Karpas-422 (cell line): ENCODE data around the gene DNM2. TPM values are rescaled to one million over a fixed set of nuclear protein-coding genes. Genes with fewer than 3 reads are reported as not detected.

Source experiments
- DNase-seq: peaks from one replicate; pipeline ENCODE4 v3.0.0-alpha.2; 2015
- H2AFZ ChIP-seq: fragments of 200-600 bp; sonication (generic); 2 replicates; pipeline ENCODE4 v1.6.1; 2014; ENCODE audit warnings: antibody characterized with exemption, low read length, mixed read lengths
- H3K27ac ChIP-seq: fragments of 200-600 bp; sonication (generic); 2 replicates; pipeline ENCODE4 v1.5.1; 2014; ENCODE audit warnings: mild to moderate bottlenecking, low read length, moderate library complexity
- H3K27me3 ChIP-seq: fragments of 200-600 bp; sonication (generic); 2 replicates; pipeline ENCODE4 v1.6.1; 2014; ENCODE audit warnings: low read length, mixed read lengths
- H3K36me3 ChIP-seq: fragments of 200-600 bp; sonication (generic); 2 replicates; pipeline ENCODE4 v1.6.1; 2014; ENCODE audit warnings: low read length, mixed read lengths; ENCODE audit not compliant: insufficient read depth
- H3K4me1 ChIP-seq: fragments of 200-600 bp; sonication (generic); 2 replicates; pipeline ENCODE4 v1.6.1; 2014; ENCODE audit warnings: mild to moderate bottlenecking, low read length, mixed read lengths
- H3K4me2 ChIP-seq: fragments of 200-600 bp; sonication (generic); 2 replicates; pipeline ENCODE4 v1.6.1; 2014; ENCODE audit warnings: low read length, low read depth, mild to moderate bottlenecking; ENCODE audit not compliant: poor library complexity, severe bottlenecking
- H3K4me3 ChIP-seq: fragments of 200-600 bp; sonication (generic); 2 replicates; pipeline ENCODE4 v1.5.1; 2014; ENCODE audit warnings: mild to moderate bottlenecking, antibody characterized with exemption, low read length, mixed read lengths
- H3K79me2 ChIP-seq: fragments of 200-600 bp; sonication (generic); 2 replicates; pipeline ENCODE4 v1.6.1; 2014; ENCODE audit warnings: mild to moderate bottlenecking, low read length, mixed read lengths
- H3K9ac ChIP-seq: fragments of 200-600 bp; sonication (generic); 2 replicates; pipeline ENCODE4 v1.6.0; 2014; ENCODE audit warnings: low read length
- H3K9me2 ChIP-seq: fragments of 200-600 bp; sonication (generic), shearing (Covaris generic); replicated peaks from 2 replicates; pipeline ENCODE4 v1.6.0; 2014; ENCODE audit warnings: mild to moderate bottlenecking, low read length, moderate library complexity; ENCODE audit not compliant: insufficient read depth
- H3K9me3 ChIP-seq: fragments of 300-700, 200-600 bp; sonication (generic); 2 replicates; pipeline ENCODE4 v1.6.1; 2014; ENCODE audit warnings: low read length, mixed read lengths
- H4K20me1 ChIP-seq: fragments of 200-600 bp; sonication (generic); 2 replicates; pipeline ENCODE4 v1.6.1; 2014; ENCODE audit warnings: mild to moderate bottlenecking, antibody characterized with exemption, low read length, low read depth; ENCODE audit not compliant: insufficient read depth
- total RNA-seq: library from RNA; depleted of rRNA; stranded (reverse); fragments of >200 nt; shearing (Covaris generic); gene quantifications from 2 replicates; pipeline ENCODE4 v1.2.3, GENCODE V29; 2014; ENCODE audit warnings: low replicate concordance

DNM2 gene
- total RNA-seq, 1 experiment from 2014 or later: 91.1 TPM

DNA sequence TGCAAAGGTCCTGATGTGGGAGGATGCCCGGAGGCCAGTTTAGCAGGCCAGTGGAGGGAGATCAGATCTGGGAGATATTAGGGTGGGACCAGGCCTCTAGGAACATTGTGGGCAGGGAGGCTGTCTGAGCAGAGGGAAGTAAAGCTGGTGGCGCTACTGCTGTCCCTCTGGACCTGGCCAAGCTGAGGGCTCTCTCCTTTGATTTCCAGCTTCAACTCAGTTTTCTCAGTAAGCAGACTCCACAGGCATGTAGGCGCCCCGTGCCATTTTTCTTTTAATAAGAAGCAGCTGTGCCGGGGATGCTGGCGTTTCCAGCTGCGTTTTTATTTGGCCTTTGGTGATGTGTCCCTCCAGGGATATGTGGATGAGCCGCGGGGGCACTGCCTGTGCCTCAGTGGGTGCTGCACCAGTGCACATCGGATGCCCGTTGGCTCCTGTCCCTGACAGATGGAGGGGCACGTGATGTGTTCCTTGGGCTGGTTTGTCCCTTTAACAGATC is 6.7 kb downstream of the DNM2 start:
- no peak overlapping the region for H3K4me3 ChIP-seq
- H4K20me1 ChIP-seq: peaks cover 47% of the 10 kb centered on the region
- peaks cover 3% of the 10 kb centered on the region for H3K4me1 ChIP-seq
- no peak for DNase-seq
- no peaks in the 10 kb centered on the region for H3K9me3 ChIP-seq
- H3K36me3 ChIP-seq: 0 out of 2 replicates have a peak, but pooled peaks cover 5% of the 10 kb centered on the region
- no peak overlapping the region for H3K4me2 ChIP-seq
- no peaks in the 10 kb centered on the region for H3K9me2 ChIP-seq
- H3K9ac ChIP-seq: no peak overlapping the region
- no peak overlapping the region for H3K27ac ChIP-seq
- H2AFZ ChIP-seq: no peak overlapping the region
- no peaks in the 10 kb centered on the region for H3K27me3 ChIP-seq
- H3K79me2 ChIP-seq: peaks cover 96% of the 10 kb centered on the region

DNA sequence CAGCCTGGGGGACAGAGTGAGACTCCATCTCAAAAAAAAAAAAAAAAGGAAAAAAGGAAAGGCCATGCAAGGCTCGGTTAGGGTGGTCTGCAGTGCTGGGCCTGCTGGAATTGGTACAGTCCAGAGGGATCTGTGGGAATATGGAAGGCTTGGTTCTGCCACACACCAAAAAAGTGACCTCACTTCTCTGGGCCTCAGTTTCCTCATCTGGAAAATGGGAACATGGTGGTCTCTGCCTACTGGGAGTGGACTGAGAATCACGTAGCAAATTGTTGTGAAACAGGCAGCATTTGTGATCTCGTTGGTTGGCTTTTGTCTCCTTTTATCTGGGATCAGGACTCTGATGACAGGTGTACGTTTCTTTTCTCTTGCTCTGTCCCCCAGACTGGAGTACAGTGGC is 7.5 kb downstream of the DNM2 start:
- Histone ChIP-seq H3K27ac (no peak overlapping the region), H3K9me2 (no peaks in the 10 kb centered on the region), H3K9ac (no peak overlapping the region), H2AFZ (no peak overlapping the region), H3K4me1 (no peaks in the 10 kb centered on the region), H3K36me3 (0 out of 2 replicates have a peak, but pooled peaks cover 4% of the 10 kb centered on the region), H3K4me2 (no peak overlapping the region), H3K27me3 (no peaks in the 10 kb centered on the region), H3K79me2 (peaks cover 97% of the 10 kb centered on the region), H4K20me1 (peaks cover 44% of the 10 kb centered on the region), H3K4me3 (no peak overlapping the region), H3K9me3 (no peaks in the 10 kb centered on the region)
- no peak for DNase-seq

DNA sequence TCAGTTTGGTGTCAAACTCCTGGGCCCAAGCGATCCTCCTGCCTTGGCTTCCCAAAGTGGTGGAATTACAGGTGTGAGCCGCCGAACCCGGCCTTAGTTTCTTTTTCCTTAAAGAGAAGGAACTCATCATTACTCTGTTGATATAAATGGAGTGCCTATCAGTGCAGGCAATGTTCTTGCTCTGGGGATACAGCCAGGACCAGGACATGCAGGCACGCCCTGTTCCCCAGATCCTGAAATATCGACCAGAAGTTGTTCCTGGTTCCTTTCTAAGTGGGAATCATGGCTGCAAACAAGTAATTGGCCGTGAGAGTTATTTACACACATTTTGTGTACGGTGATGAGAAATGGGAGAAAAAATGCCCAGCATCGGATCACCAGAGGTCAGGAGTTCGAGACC is 8.4 kb downstream of the DNM2 start:
- Histone ChIP-seq H3K27ac (no peak overlapping the region), H3K4me1 (no peaks in the 10 kb centered on the region), H3K79me2 (peaks cover 96% of the 10 kb centered on the region), H2AFZ (no peak overlapping the region), H3K9me2 (no peaks in the 10 kb centered on the region), H3K9ac (no peak overlapping the region), H3K9me3 (no peaks in the 10 kb centered on the region), H3K4me2 (no peak overlapping the region), H3K4me3 (no peak overlapping the region), H4K20me1 (peaks cover 39% of the 10 kb centered on the region), H3K27me3 (no peaks in the 10 kb centered on the region), H3K36me3 (no peaks in the 10 kb centered on the region)
- DNase-seq: no peak

DNA sequence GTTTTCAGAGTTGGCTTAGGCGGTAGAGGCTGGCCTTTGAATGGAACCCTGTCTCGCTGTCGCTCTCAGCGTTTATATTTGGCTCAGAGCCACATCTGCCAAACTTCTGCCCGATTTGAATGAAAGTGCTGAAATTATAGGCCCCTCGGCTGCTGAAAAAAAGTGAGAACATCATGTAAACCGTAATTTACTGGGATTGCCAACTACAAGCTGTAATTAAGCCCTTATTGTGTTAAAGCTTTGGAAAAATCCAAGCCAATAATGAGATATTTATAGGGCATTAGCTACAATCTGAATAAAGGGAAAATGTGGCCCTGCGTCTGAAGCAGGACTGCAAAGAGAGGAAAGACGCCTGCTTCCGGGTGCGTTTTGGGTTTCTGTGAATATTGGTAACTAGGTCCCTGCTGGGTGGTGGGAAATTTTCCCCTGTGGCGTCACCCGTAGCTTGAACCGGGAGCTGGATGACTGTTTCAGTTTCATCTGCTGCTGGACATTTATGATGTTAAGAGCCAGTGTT is 9.9 kb downstream of the DNM2 start:
- no peak overlapping the region for H3K4me2 ChIP-seq
- DNase-seq: no peak
- H3K4me1 ChIP-seq: no peaks in the 10 kb centered on the region
- H3K27ac ChIP-seq: no peak overlapping the region
- H4K20me1 ChIP-seq: peaks cover 30% of the 10 kb centered on the region
- H3K9me3 ChIP-seq: no peaks in the 10 kb centered on the region
- H3K9ac ChIP-seq: no peak overlapping the region
- H2AFZ ChIP-seq: no peak overlapping the region
- peaks cover 89% of the 10 kb centered on the region for H3K79me2 ChIP-seq
- H3K27me3 ChIP-seq: no peaks in the 10 kb centered on the region
- no peak overlapping the region for H3K4me3 ChIP-seq
- no peaks in the 10 kb centered on the region for H3K9me2 ChIP-seq
- no peaks in the 10 kb centered on the region for H3K36me3 ChIP-seq

DNA sequence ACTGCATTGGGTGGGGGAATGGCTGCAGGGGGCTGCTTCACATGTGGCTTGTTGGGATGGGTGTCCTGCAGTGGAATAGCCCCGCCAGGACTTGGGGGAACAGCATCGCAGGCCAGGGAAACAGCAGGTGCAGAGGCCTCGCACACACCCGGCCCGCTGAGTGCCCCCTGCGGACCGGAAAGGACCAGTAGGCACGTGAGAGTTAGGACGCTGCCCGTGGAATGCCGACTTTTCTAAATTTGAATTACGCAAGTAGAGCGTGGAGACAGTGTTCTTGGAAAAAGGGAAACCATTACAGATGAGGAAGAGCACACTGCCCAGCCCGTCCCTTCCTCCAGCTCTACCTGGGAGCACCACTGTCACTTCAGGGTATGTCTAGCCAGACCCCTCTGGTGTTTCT is 11.5 kb downstream of the DNM2 start:
- Histone ChIP-seq H3K9me2 (no peaks in the 10 kb centered on the region), H3K36me3 (no peaks in the 10 kb centered on the region), H3K27me3 (no peaks in the 10 kb centered on the region), H3K4me3 (no peak overlapping the region), H3K9me3 (no peaks in the 10 kb centered on the region), H3K4me2 (no peak overlapping the region), H3K9ac (no peak overlapping the region), H3K4me1 (no peaks in the 10 kb centered on the region), H3K27ac (no peak overlapping the region), H4K20me1 (peaks cover 23% of the 10 kb centered on the region; the same call in 1 of the 2 replicates), H2AFZ (no peak overlapping the region), H3K79me2 (peaks cover 88% of the 10 kb centered on the region)
- no peak for DNase-seq

DNA sequence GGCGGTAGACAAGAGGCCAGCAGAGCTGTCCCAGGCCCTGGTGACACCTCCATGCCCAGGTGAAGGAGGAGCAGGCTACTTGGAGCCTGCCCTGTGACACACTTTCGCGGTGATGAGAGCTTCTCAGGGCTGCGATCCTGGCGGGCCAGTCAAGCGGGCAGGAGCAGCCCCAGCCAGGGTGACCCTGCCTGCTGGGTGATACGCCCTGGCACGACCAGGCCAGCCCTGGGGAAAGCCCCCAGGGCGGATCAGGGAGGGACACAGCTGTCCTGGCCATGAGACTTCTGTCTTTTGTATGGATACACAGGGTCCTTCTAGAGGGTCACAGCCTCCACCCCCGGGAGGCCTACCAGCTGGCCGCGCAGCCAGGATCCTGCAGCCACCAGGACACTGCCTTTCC is 13.1 kb downstream of the DNM2 start:
- Histone ChIP-seq H3K79me2 (peaks cover 88% of the 10 kb centered on the region), H3K4me3 (no peak overlapping the region), H3K9me2 (no peaks in the 10 kb centered on the region), H4K20me1 (peaks cover 18% of the 10 kb centered on the region; the same call in 1 of the 2 replicates), H3K27ac (no peak overlapping the region), H3K4me1 (no peaks in the 10 kb centered on the region), H2AFZ (no peak overlapping the region), H3K9ac (no peak overlapping the region), H3K9me3 (no peaks in the 10 kb centered on the region), H3K27me3 (no peaks in the 10 kb centered on the region), H3K4me2 (no peak overlapping the region), H3K36me3 (no peaks in the 10 kb centered on the region)
- DNase-seq: no peak

DNA sequence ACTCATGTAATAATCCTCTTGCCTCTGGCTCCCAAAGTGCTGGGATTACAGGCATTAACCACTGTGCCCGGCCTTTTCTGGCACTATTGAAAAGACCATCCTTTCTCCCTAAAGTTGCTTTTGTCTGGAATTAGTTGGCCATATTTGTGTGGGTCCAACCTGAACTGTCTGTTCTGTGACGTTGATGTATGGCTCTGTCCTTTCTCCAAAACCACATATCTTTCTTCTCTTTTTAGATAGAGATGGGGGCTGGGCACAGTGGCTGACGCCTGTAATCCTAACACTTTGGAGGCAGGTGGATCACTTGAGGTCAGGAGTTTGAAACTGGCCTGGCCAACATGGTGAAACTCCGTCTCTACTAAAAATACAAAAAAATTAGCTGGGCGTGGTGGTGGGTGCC is 17.9 kb downstream of the DNM2 start:
- peaks cover 22% of the 10 kb centered on the region for H3K4me1 ChIP-seq
- H3K9ac ChIP-seq: no peak overlapping the region
- H3K4me3 ChIP-seq: no peak overlapping the region
- H3K4me2 ChIP-seq: no peak overlapping the region
- no peaks in the 10 kb centered on the region for H4K20me1 ChIP-seq
- no peak overlapping the region for H2AFZ ChIP-seq
- H3K27ac ChIP-seq: no peak overlapping the region
- H3K9me3 ChIP-seq: no peaks in the 10 kb centered on the region
- no peaks in the 10 kb centered on the region for H3K9me2 ChIP-seq
- H3K27me3 ChIP-seq: no peaks in the 10 kb centered on the region
- peaks cover 88% of the 10 kb centered on the region for H3K79me2 ChIP-seq
- no peak for DNase-seq
- no peaks in the 10 kb centered on the region for H3K36me3 ChIP-seq

DNA sequence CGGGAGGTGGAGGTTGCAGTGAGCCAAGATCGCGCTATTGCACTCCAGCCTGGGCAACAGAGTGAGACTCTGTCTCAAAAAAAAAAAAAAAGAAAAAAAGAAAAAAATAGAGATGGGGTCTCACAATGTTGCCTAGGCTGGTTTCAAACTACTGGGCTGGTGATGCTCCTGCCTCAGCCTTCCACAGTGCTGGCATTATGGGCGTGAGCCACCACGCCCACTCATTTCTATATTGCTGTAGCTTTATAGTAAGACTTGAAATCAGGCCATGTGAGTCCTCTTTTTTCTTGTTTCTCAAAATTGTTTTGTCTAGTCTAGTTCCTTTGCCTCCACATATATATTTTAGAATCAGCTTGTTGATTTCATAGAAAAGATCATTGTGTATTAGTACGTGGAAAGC is 18.3 kb downstream of the DNM2 start:
- H2AFZ ChIP-seq: no peak overlapping the region
- no peaks in the 10 kb centered on the region for H3K36me3 ChIP-seq
- no peaks in the 10 kb centered on the region for H3K9me3 ChIP-seq
- no peak overlapping the region for H3K4me2 ChIP-seq
- no peaks in the 10 kb centered on the region for H4K20me1 ChIP-seq
- no peak for DNase-seq
- no peaks in the 10 kb centered on the region for H3K9me2 ChIP-seq
- H3K27me3 ChIP-seq: no peaks in the 10 kb centered on the region
- no peak overlapping the region for H3K27ac ChIP-seq
- H3K79me2 ChIP-seq: peaks cover 88% of the 10 kb centered on the region
- no peak overlapping the region for H3K9ac ChIP-seq
- H3K4me1 ChIP-seq: peaks cover 22% of the 10 kb centered on the region
- no peak overlapping the region for H3K4me3 ChIP-seq
